HL-60 (cell line): ENCODE results near the gene BCL2L15.
"Not testable (repeated sequence)": the region's sequence is repeated elsewhere in the genome, so short reads cannot be mapped to it uniquely, and the experiment has no call there.

ENCODE experiments used
- DNase-seq, 2 experiments: peaks; one replicate each; pipeline ENCODE4 v3.0.0-alpha.2; 2010 to 2020; ENCODE audit warnings: low read depth in 1 of 2, low spot score in 1 of 2
- H3K27ac ChIP-seq: fragments of 250-450 bp; sonication (Bioruptor Pico); replicated peaks from 2 replicates; pipeline ENCODE4 v1.5.1; 2020; ENCODE audit warnings: mild to moderate bottlenecking, moderate library complexity
- H3K27me3 ChIP-seq: fragments of 250-450 bp; sonication (Bioruptor Pico); 2 replicates; pipeline ENCODE4 v1.5.1; 2021; ENCODE audit warnings: mild to moderate bottlenecking, moderate library complexity; ENCODE audit not compliant: insufficient read depth, poor library complexity, severe bottlenecking
- H3K4me3 ChIP-seq: replicated peaks from 2 replicates; pipeline ENCODE4 v1.5.1; 2011; ENCODE audit warnings: mild to moderate bottlenecking, control low read depth, low read length; ENCODE audit not compliant: insufficient read depth
- GABPA ChIP-seq: IDR thresholded peaks from 2 replicates; pipeline ENCODE4 v1.6.1; 2012; ENCODE audit warnings: low read depth
- POLR2AphosphoS5 ChIP-seq: IDR thresholded peaks from 2 replicates; pipeline ENCODE4 v1.6.1; 2012; ENCODE audit warnings: low read depth
- SPI1 ChIP-seq: IDR thresholded peaks from 2 replicates; pipeline ENCODE4 v1.6.1; 2012; ENCODE audit warnings: low read depth, mild to moderate bottlenecking, borderline replicate concordance
- TF ChIP-seq, protein P1 (sequence below): IDR thresholded peaks from 2 replicates; pipeline ENCODE4 v1.6.1; 2012; ENCODE audit warnings: low read depth; ENCODE audit not compliant: insufficient replicate concordance
- TF ChIP-seq, protein P2 (sequence below): IDR thresholded peaks from one replicate; pipeline ENCODE4 v1.5.1; 2011; ENCODE audit warnings: low read length, control low read depth, inconsistent platforms; ENCODE audit not compliant: insufficient read depth

Gene BCL2L15

DNA sequence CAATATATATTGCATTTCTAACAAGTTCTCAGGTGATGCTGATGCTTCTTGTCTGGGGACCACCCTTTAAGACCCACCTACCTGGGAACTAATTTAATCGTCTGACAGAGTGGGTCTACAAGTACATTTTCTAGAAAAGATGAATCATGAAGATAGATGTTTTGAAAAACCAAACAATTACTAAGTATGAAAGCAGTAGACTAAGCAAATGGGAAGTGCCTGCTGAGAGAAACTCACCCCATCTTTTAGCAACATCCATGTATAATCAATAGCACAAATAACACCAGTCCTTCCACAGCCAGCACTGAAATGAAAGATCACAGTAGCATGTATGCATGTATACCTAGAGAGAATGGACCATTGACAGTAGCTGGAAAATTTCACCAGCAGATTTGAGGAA is 33.1 kb downstream of the BCL2L15 start:
- no peak overlapping the region for H3K4me3 ChIP-seq
- DNase-seq: no peak
- no peak overlapping the region for H3K27ac ChIP-seq
- TF ChIP-seq, protein P1, sequence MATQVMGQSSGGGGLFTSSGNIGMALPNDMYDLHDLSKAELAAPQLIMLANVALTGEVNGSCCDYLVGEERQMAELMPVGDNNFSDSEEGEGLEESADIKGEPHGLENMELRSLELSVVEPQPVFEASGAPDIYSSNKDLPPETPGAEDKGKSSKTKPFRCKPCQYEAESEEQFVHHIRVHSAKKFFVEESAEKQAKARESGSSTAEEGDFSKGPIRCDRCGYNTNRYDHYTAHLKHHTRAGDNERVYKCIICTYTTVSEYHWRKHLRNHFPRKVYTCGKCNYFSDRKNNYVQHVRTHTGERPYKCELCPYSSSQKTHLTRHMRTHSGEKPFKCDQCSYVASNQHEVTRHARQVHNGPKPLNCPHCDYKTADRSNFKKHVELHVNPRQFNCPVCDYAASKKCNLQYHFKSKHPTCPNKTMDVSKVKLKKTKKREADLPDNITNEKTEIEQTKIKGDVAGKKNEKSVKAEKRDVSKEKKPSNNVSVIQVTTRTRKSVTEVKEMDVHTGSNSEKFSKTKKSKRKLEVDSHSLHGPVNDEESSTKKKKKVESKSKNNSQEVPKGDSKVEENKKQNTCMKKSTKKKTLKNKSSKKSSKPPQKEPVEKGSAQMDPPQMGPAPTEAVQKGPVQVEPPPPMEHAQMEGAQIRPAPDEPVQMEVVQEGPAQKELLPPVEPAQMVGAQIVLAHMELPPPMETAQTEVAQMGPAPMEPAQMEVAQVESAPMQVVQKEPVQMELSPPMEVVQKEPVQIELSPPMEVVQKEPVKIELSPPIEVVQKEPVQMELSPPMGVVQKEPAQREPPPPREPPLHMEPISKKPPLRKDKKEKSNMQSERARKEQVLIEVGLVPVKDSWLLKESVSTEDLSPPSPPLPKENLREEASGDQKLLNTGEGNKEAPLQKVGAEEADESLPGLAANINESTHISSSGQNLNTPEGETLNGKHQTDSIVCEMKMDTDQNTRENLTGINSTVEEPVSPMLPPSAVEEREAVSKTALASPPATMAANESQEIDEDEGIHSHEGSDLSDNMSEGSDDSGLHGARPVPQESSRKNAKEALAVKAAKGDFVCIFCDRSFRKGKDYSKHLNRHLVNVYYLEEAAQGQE: no peak
- no peak for TF ChIP-seq POLR2AphosphoS5
- no peak for TF ChIP-seq GABPA
- TF ChIP-seq, protein P2, sequence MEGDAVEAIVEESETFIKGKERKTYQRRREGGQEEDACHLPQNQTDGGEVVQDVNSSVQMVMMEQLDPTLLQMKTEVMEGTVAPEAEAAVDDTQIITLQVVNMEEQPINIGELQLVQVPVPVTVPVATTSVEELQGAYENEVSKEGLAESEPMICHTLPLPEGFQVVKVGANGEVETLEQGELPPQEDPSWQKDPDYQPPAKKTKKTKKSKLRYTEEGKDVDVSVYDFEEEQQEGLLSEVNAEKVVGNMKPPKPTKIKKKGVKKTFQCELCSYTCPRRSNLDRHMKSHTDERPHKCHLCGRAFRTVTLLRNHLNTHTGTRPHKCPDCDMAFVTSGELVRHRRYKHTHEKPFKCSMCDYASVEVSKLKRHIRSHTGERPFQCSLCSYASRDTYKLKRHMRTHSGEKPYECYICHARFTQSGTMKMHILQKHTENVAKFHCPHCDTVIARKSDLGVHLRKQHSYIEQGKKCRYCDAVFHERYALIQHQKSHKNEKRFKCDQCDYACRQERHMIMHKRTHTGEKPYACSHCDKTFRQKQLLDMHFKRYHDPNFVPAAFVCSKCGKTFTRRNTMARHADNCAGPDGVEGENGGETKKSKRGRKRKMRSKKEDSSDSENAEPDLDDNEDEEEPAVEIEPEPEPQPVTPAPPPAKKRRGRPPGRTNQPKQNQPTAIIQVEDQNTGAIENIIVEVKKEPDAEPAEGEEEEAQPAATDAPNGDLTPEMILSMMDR: no peak
- TF ChIP-seq SPI1: no peak
- H3K27me3 ChIP-seq: no peaks in the 10 kb centered on the region

DNA sequence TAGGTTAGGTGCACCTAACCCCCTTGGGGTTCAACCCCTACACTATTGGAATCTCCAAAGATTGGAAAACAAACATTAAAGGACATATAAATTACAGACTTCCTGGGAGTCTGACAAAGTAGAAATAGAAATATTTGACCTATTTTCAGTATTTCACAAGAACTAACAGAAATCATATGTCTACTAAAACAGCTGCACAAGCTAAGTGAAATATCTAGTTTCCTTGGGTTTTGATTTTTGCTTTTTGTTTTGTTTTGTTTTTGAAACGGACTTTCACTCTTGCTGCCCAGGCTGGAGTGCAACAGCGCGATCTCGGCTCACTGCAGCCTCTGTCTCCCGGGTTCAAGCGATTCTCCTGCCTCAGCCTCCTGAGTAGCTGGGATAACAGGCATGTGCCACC is 34.7 kb downstream of the BCL2L15 start:
- not testable (repeated sequence) for H3K27ac ChIP-seq, DNase-seq, H3K27me3 ChIP-seq, H3K4me3 ChIP-seq

DNA sequence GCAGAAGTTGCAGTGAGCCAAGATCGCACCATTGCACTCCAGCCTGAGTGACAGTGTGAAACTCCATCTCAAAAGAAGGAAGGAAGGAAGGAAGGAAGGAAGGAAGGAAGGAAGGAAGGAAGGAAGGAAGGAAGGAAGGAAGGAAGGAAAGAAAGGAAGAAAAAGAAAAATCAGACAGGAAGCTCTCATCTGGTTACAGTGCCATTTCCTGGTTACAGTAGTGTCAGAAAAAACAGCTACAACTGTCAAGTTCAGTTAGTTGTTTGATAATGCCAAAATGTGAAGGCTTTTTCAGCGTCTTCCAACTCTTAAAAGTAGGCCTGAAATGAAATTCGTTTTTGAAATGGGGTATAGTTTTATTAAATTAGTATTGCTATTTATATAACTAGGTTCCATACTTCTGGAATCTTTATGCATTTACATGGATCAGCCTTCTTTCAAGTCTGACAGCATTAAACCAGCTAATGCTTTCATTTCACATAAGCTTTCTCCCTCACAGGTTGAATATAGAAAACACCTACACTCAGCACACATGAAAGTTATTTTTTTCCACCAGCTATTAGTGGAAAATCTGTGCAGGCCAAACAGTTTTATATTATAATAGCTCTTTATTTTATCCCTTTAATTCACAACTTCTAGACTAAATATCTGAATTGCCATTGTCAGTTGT is 37.1 kb downstream of the BCL2L15 start:
- H3K27me3 ChIP-seq: no peaks in the 10 kb centered on the region
- H3K27ac ChIP-seq: no peak overlapping the region

DNA sequence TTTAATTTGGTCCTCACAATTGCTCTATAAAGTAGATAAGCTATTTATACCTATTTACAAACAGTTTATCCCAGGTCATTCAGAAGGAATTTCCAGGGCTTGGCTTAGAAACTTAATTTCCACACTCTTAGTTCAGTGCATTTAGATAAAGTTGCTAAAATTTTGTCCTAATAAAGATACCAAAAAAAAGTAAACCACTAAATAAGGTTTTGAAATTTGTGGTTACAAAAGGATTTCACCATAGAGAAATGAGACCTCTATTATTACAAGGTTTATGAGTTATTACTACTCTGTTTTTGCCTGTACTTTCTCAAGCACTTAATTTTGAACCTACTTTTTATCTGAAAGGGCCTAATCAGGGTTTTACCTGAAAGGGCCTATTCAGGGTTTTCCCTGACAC is 38.3 kb downstream of the BCL2L15 start:
- no peaks in the 10 kb centered on the region for H3K27me3 ChIP-seq
- H3K27ac ChIP-seq: no peak overlapping the region
- TF ChIP-seq GABPA (no peak), POLR2AphosphoS5 (no peak), SPI1 (no peak)
- TF ChIP-seq, protein P2: no peak
- TF ChIP-seq, protein P1: no peak
- H3K4me3 ChIP-seq: no peak overlapping the region
- no peak for DNase-seq

More for the DNA sequence above, 37.1 kb downstream of the BCL2L15 start:
- TF ChIP-seq, protein P2: no peak
- TF ChIP-seq POLR2AphosphoS5 (no peak), SPI1 (no peak), GABPA (no peak)
- TF ChIP-seq, protein P1: no peak
- H3K4me3 ChIP-seq: no peak overlapping the region
- DNase-seq: no peak
